ENCODE results near the gene FA2H.

DNA sequence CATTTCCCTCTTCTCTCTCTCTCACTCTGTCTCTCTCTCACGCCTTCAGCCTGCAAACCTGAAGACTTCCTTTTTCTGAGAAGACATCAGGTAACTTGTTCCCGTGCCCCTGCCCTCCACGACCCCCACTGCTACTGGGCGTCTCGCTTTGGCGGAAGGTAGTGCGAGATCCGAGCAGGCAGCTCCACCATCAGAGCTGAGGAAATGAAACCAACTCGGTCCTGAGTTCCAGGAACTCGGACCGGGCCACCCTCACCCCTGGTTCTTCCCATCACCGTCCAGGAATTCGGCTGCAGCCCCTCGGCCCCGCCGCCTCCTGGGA, 74.5 kb downstream of the FA2H start:
- TF ChIP-seq CTCF (IDR thresholded peaks at IDR 0.05), result no peak
- TF ChIP-seq CHD4 (IDR thresholded peaks at IDR 0.05; ENCODE audit: borderline replicate concordance), result no peak
- no peak for TF ChIP-seq RFX5 (IDR thresholded peaks at IDR 0.05)
- no peak for TF ChIP-seq JUNB (IDR thresholded peaks at IDR 0.05)
- TF ChIP-seq, protein P1, sequence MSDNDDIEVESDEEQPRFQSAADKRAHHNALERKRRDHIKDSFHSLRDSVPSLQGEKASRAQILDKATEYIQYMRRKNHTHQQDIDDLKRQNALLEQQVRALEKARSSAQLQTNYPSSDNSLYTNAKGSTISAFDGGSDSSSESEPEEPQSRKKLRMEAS (IDR thresholded peaks at IDR 0.05), result no peak
- no peak; the same call in 1 of the 2 replicates for TF ChIP-seq POLR2A (IDR thresholded peaks at IDR 0.05; ENCODE audit: low read length)
- TF ChIP-seq SMC3 (IDR thresholded peaks at IDR 0.05), result no peak
- TF ChIP-seq USF2 (IDR thresholded peaks at IDR 0.05), result no peak
- TF ChIP-seq ESRRA (IDR thresholded peaks at IDR 0.05; ENCODE audit: borderline replicate concordance, low read length), result no peak
- TF ChIP-seq RAD21 (conservative IDR thresholded peaks at IDR 0.05 in 1 of 2, IDR thresholded peaks at IDR 0.05 in 1 of 2), result no peak
